SW 1271 (cell line): Measurements from ENCODE around the gene MID2.
"Not testable (repeated sequence)": the region's sequence is repeated elsewhere in the genome, so short reads cannot be mapped to it uniquely, and the experiment has no call there.

Source experiments
- DNase-seq, 2 experiments: peaks; one replicate each; lab custom pipeline; 2025; lab: John Stamatoyannopoulos, UW

Gene MID2

DNA sequence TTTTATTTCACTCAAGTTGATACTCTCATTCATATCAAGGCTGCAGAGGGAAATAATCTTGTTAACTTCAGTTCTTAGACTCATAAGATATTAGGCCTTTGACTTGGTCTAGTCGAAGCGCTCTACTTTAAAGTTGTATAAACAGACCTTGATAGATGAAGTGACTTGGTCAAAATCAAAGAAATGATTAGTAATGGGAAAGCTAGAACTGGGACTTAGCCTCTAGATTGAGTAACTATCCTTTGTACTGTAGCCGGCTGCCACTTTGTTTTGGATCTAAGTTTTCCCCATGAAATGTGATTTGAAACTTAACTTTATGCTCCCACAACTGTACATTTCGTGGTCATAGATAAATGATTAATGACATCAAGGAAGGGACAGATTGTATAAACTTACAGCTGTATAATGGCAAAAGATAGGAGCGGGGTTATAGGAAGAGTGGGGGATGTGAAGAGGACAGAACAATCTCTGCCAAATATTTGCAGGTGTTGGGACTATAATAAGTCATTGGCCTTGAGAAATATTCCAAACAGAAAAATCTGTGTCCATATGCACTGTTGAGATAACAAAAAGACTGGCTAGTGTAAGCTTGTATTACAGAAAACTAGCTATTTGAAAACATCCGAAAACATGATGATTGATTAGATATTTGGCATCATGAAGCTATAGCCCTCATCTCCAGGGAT lies 17.2 kb downstream of the MID2 start:
- no peak for DNase-seq

DNA sequence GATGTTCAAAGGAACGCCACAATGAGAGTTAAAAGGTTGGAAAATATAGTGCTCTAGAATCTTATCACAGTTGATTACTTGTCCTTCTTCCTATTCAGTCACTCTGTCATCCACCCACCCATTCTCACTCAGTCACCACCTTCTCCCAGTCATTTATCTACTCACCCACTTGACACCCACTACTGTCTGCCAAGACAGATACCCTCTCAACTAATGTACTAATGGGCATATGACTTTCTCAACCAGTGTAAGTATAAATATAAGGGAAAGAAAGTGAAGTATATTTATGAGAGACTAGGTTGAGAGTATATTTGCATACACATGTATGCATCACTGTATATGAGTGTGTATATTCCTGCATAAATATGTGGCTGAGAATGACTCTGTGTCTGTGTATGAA lies 20.0 kb downstream of the MID2 start:
- no peak for DNase-seq

DNA sequence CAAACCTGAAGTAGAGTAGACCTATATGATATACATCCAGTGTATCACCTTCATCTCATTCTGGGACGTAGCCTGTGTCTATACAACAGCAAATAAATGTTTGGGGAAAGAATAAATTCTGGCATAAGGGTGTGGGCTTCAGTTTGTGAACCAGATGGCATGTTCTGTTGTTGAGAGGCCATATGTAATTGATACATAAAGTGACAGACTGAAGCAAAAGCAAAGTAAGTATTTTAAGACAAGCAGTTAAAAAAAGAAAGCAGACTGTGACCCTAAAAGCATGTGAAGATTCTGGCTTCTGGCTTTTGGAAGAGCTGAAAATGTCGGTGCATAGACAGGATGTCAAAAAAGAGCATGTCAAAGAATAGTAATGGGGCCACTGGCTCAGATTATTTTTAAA lies 22.9 kb downstream of the MID2 start:
- no peak for DNase-seq

DNA sequence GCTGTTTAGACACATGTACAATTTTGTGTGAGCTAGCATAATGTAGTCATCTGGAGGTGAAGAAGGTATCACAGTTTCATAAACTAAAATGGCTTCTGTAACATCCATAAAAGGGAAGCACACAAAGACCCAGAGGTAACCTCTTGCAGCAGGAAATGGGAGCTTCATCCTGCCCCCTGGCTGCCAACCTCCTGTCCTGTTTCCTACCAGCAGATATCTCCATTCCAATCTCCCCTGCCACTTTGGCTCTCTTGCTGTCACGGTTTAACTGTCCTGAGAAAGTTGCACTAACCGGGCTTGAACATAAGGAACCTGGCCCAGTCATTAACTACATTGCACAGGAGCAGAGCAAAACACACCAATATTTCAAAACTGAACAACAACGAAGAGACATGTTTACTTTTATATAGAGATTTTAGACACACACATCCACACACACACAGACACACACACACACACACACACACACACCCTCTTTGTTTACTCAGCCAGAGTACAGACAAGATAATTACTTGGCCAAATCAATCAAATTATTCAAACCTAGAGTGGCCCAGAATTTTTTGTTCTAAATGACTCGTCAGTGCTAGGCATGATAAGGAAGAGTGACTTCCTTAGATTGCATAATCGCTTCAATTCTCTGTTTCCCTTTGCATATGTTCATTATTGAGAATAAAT lies 24.2 kb downstream of the MID2 start:
- DNase-seq = no peak

DNA sequence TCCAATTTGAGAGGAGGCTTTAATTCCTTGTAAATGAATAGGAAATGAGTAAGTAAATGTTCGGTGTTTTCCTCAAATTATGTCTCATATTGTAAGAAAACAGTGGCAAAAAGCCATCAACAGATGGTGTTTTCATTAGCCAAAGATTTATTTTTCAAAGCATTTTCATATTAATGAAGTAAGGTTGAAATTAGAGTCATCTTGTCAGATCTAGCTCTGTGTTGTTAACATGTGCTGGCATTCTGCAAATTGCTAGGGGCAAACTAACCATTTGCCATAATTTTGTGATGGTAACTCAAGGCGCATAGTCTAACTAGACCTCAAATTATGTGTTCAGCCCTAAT lies 24.7 kb downstream of the MID2 start:
- no peak for DNase-seq

DNA sequence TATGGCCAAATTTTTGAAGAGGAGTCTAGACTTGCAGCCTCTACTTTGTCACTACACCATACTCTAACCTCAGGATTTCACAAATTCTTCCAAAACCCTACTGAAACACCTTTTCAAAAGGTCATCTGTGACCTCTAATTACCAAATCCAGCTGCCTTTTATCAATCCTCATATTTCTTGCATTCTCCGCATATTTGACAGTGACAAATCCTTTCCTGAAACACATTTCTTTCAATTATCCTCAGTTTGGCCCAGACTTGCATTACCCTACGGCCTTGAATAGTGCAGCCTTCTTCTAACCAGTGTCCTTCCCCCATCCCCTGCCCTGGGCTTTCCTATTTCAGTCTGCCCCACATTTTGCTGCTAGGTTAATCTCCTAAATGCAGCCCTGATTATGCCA lies 25.5 kb downstream of the MID2 start:
- peak in 1 of 2 experiments; percentile 0 for DNase-seq

DNA sequence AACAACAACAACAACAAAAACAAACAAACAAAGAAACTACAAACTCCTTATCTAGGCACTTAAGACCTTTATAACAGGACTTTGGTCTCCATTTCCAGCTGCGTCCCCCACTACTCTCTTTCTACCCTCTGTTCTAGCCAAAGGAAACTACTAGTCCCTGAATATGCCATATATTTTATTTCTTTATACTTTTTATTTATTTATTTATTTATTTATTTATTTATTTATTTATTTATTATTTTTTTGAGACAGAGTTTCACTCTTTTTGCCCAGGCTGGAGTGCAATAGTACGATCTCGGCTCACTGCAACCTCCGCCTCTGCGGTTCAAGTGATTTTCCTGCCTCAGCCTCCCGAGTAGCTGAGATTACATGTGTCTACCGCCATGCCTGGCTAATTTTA lies 26.0 kb downstream of the MID2 start:
- DNase-seq = not testable (repeated sequence)

DNA sequence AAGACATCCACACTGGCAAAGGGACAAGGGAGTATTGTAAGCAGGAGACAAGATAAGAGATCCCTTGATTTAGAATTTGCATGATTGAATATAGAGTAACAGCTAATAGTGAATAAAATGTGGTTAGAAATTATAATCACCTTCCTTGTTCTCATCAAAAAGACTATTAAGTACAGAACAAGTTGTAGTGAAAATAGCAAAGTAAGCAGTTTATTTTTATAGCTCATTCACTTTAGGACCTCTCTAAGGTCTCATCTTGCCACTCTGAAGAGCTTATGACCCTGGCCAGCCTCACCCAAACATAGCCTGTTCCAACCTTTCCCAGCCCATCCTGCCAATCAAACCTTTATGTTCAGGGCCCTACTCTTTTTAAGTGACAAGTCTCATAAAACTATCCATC lies 30.6 kb downstream of the MID2 start:
- DNase-seq = no peak

DNA sequence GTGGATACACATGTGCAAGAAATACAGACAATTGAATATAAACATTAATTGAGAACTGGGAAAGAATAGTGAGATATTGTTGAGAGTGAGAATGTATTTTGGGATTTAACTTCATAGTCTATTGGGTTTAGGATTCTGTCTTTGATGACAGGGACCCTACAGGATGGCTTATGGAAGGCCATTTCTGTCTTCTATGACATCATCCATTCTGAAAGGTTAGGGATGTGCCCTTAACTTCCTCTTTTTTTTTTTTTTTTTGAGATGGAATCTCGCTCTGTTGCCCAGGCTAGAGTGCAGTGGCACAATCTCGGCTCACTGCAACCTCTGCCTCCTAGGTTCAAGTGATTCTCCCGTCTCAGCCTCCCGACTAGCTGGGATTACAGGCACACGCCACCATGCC lies 31.4 kb downstream of the MID2 start:
- not testable (repeated sequence) for DNase-seq

DNA sequence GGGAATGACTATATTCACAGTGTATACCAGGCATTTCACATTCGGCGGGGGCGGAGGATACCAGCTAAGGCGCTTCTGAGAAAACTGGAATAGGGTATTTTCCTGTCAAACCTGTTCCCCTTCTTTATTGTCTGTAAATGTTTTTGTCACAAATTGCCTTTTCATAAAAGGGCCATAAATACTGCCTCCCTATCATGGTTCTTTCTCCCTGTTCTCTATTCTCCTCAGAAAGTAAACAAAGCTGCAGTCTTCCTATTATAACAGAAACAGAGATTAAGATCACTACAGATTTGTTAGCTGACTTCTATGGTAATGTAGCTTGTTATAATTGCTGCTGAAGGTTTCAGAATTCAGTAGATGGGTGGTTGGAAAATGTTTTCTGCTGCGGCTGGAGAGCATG lies 32.2 kb downstream of the MID2 start:
- no peak for DNase-seq

DNA sequence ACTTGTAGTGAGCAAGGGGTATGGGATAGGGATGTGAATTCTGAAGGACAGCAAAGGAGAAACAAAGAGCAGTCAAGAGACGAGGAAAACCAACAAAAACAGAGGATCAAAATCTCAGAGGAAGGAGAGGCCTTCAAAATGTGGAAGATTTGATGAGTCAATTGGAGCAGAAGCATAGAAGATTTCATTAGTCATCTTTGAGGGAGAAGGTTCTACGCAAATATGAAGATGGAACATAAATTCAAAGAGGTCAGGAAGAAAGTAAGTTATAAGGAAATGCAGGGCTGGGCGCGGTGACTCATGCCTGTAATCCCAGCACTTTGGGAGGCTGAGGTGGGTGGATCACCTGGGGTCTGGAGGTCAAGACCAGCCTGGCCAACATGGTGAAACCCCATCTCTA lies 35.4 kb downstream of the MID2 start:
- DNase-seq = no peak

DNA sequence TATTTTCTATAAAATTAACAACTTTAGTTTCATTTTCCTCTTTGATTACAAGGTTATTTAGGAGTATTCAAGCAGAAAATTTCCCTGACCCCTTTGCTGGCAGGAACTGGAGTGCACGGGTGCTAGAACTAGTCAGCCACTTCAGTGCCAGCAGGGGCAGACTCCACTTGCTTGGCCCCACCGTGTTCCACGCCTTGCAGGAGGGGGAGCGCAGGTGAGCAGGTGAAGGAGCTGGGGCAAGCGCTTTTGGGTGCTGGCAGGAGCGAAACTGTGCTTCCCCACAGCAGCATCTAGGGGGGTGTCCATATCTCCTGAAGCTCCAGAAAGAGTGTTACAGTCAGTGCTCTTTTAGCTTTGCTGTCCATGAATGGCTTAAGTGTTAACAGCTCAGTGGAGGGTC lies 45.5 kb downstream of the MID2 start:
- DNase-seq = no peak

DNA sequence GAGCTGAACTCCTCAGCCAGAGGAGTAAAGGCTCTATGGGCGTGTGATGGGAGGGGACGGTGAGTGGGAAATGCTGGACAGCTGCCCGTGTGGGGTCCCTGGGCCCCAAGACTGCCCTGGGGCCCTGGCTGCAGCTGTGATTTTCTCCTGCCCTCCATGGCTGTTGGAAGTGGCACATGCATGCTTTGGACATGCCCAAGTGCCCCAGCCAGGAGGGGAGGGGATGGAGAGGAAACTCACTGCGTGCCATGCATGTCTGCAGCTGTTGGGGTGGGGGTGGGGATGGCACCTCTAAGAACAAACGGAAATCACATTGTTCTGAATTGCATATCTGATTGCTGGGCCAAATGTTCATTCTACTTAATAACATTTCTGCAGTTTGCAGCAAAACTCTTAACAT lies 52.4 kb downstream of the MID2 start:
- no peak for DNase-seq

DNA sequence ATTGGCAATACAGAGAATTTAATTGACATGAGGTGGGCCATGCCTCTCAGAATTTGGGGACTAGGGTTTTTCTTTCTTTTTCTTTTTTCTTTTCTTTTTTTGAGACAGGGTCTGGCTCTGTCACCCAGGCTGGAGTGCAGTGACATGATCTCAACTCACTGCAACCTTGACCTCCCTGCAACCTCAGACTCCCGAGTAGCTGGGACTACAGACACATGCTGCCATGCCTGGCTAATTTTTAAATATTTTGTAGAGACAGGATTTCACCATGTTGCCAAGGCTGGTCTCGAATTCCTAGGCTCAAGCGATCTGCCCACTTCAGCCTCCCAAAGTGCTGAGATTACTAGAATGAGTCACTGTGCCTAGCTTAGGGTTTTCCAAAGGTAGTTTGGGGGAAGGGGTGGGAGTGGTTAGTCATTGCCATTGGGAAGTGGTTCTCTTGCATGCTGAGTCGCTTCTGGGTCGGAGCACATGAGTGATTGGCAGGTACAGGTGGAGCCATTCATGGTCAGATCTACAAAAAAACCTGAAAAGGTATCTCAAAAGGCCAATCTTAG lies 54.5 kb downstream of the MID2 start:
- no peak for DNase-seq

DNA sequence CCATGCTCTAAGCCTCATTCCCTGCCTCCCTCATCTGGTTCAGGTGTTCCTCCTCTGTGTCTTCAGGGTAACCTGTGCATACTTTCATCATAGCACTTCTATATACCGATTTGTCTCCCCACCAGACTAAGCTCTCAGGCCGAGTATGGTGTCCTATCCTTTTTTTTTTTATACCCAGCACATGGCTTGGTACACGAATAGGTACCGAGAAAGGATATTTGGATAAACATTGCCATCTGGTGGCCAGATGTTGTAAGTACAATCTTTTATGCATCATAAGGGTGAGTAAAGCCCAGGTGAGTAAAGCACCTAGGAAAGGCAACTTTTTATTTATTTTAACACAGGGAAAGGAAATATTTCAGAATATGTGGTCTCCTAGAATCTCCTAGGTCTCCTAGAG lies 68.4 kb downstream of the MID2 start:
- peak in 1 of 2 experiments; percentile 13 for DNase-seq

DNA sequence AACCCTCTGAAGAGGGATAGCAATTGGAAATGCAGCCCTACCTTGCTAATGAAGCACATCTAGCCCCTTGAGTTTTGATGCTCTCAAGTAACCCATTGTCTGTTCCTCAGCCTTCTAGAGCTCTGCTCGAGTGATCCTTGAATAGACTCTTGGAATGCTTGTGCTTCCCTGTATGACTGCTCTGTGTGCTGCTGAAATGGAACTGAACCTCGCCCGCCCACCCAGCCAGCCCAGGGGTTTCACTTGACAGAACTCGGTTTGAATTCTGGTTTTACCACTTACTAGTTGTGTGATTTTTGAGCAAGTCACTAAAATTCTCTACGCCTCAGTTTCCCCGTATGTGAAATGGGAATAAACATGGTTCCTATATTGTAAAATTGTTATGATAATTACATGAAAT lies 77.1 kb downstream of the MID2 start:
- no peak for DNase-seq

DNA sequence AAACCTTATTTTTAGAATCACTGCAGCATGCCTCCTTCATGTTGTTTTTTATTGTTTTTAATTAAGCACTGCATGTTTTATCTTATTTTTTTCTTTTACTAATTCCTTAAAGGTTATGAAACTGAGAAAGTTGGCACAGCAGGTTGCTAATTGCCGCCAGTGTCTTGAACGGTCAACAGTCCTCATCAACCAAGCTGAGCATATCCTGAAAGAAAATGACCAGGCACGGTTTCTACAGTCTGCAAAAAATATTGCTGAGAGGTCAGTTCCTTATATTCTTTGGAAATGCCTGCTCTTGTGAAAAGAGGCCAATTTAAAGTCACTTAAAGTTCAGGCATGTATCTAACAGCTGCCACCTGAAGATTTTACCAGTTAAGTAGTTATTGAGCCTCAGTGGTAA lies 79.7 kb downstream of the MID2 start:
- DNase-seq = no peak

DNA sequence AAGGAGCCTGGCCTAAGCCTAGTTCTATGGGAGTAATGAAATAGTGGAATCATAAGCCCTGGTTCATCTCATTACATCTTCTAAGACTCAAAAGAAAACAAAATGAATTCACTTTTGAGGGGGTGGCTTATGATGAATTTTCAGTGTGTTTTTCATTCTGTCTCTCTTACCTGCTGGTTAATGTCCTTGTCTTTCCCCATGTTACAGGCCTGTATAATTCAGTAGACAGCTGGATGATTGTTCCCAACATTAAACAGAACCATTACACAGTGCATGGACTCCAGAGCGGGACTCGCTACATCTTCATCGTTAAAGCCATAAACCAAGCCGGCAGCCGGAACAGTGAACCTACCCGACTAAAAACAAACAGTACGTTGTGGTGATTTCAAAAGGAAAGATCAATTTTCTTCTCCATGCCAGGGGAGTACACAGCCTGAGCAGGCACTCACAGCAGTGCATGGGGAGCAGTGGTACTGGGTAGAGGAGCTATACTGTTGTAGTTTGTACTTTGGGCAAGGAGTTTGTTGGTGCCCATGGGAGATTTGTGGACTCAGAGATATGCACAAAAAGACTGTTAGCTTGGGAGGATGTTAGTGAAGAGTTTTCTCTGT lies 98.6 kb downstream of the MID2 start:
- no peak for DNase-seq

DNA sequence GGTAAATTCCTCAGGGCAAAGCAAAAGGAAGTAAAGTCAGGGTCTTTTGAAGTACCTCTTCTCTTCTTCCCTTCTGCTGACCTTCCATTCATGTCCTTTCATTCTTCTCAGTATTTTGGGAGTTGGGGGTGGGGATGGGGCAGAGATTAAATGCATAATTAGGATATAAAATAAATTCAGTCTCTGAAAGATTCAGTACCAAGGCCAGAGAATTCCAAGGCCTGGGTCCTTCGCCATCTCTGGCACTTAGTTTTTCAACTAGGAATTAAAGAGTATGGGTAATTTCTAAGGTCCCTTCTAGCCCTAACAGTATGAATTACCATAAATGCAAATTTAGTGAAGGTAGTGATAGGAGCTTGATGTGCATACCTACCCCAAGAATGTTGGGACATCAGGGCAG lies 108.6 kb downstream of the MID2 start:
- no peak for DNase-seq

DNA sequence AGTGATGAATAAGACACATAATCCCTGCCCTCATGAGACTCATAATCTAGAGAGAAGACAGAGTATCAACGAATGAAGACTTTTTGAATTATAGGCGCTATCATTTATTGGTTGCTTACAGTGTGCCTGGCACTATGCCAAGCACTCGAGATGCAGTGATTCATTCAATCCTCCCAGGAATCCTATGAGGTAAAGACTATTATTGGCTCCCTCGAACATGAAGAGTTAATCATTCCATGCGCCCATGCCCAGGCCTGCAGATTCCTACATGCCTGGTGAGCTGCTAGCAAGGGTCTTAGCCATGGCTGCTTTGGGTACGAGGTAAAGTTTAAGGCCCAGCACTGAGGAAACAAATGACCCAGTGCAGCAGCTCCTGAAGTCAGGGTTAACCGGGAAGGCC lies 109.5 kb downstream of the MID2 start:
- no peak for DNase-seq

DNA sequence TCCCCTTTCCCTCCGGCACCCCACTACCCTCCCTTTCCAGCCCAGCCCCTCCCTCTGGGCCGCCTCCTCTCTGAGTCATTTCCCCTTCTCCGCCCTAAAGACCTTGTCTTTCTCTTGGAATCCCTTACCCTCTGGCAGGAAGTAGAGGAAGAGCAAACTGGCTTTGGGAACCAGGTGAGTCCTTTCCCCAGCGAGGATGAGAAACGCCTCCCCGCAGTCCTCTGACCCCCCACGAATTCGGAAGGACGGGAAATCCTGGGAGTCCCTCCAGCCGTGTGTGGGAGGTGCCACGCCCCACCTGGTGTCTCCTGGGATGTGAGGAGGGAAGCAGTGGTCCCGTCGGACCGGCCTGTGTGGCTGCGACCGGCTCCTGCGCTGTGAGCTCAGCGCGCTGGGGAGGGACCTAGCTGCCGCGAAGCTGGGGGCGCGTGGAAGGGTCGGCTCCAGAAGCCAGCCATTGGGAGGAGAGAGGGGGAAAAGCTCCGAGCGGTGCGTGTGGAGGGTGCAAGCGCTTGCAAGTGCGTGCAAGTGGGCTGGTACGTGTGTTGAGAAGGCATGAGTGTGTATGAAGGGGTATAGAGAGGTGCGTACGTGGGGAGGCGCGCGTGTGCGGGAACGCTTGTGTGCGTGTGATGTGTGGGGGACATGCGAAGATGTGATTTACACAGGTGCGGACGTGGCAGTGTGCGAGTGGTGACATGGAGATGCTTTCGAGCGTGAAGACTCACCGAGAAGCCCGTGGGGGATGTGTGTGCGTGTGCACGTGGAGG lies 110.2 kb downstream of the MID2 start:
- no peak for DNase-seq

DNA sequence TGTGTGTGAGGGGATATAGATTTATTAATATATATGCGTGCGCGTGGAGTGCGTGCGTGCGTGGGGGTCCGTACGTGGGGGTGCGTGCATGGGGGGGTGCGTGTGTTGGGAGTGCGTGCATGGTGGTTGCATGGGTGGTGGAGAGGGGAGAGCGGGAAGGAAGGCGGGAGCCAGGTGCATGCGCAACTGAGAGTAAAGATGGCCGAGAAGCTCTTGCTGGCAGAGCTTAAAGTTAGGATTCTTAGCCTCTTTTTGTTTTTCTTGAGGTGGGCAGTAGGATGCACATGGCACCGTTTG lies 110.7 kb downstream of the MID2 start:
- DNase-seq = no peak

DNA sequence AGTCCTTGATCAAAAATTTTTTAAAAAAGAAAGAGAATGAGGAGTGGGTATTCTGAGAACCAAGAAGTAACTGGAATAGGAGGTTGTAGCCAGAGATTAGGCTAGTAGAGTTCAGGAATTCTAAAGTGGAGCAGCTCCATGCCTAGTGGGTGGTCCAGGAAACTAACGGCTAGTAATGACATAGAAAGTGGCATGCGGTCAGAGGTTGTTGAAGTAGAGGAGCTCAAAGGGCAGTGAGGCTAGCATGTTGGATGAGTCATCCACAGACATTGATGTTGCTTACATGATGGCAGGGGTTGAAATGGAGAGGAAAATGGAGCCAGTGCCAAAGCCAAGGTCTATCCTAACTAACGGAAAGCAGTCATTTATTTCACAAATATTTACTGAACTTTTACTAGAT lies 114.4 kb downstream of the MID2 start:
- DNase-seq = no peak
